GM12878 (cell line): Measurements from ENCODE around the gene C8B. TPM values are rescaled to one million over a fixed set of nuclear protein-coding genes. Genes with fewer than 3 reads are reported as not detected.

Experiments used
- ATF7 ChIP-seq: fragments of 450-650 bp; IDR thresholded peaks from 2 replicates; pipeline ENCODE4 v1.6.1; 2016; ENCODE audit warnings: low read depth, mild to moderate bottlenecking
- BCLAF1 ChIP-seq: fragments of 450-650 bp; IDR thresholded peaks from 2 replicates; pipeline ENCODE4 v1.6.1; 2017; ENCODE audit warnings: antibody characterized with exemption, mild to moderate bottlenecking, moderate library complexity
- E2F4 ChIP-seq: IDR thresholded peaks from 2 replicates; pipeline ENCODE4 v1.6.1; 2012; ENCODE audit warnings: low read depth, low read length, improper control_type of control experiment
- EGR1 ChIP-seq, 2 experiments: IDR thresholded peaks; 1 replicate in 1 of 2; 2 replicates in 1 of 2; pipeline ENCODE4 v1.6.1; 2011 to 2012; ENCODE audit warnings: low read depth in 2 of 2, low read length in 2 of 2, borderline replicate concordance in 1 of 2, mild to moderate bottlenecking in 1 of 2, moderate library complexity in 1 of 2
- IKZF1 ChIP-seq: fragments of 450-650 bp; conservative IDR thresholded peaks from 2 replicates; pipeline ENCODE4 v1.6.1; 2017; ENCODE audit warnings: antibody characterized with exemption, mild to moderate bottlenecking
- MYB ChIP-seq: fragments of 150-350 bp; IDR thresholded peaks from 2 replicates; pipeline ENCODE4 v1.6.1; 2014; ENCODE audit warnings: mild to moderate bottlenecking, low read depth, low read length, borderline replicate concordance
- NBN ChIP-seq: fragments of 450-650 bp; IDR thresholded peaks from 2 replicates; pipeline ENCODE4 v1.6.1; 2016
- ZNF687 ChIP-seq: fragments of 450-650 bp; IDR thresholded peaks from 2 replicates; pipeline ENCODE4 v1.6.1; 2017; ENCODE audit warnings: mild to moderate bottlenecking, moderate library complexity
- polyA plus RNA-seq, 11 experiments: library from polyadenylated mRNA; depleted of rRNA in 4 of 11; unstranded in 6 of 11; stranded (reverse) in 5 of 11; fragments of >200 nt; fragmentation: Nextera tagmentation in 4 of 11; fragmentation: Illumina TruSeq in 1 of 11; extraction: Ambion mirVana in 4 of 11; extraction: Trizol in 1 of 11; gene quantifications; 1 replicate in 1 of 11; 2 replicates in 10 of 11; pipeline versions ENCODE4 v1.2.1 to v1.2.3, GENCODE V29; 2011 to 2016; ENCODE audit warnings: inconsistent platforms in 2 of 11, missing spikeins in 2 of 11, low read depth in 1 of 11
- total RNA-seq, 4 experiments: library from RNA; depleted of rRNA in 3 of 4; stranded (reverse); fragments of >200 nt in 3 of 4; fragmentation: Illumina TruSeq in 1 of 4; extraction: Trizol in 1 of 4; gene quantifications; 2 replicates each; pipeline versions ENCODE4 v1.2.1 to v1.2.3, GENCODE V29; 2013 to 2021

C8B gene
- total and polyA plus RNA-seq, 10 of the 15 experiments (the other 5 are each of a cell fraction or from before 2014, with no cell fraction given) = not detected

GRCh38 chr1:56931686-56932085 lies 34.1 kb downstream of the C8B start (continued):
- TF ChIP-seq ZNF687 (no peak), BCLAF1 (no peak), MYB (no peak), NBN (no peak), IKZF1 (no peak), ATF7 (no peak), E2F4 (no peak), EGR1 (IDR thresholded peaks at IDR 0.05; ENCODE audit: borderline replicate concordance in 1 of 2, low read depth in 2 of 2, low read length in 2 of 2) (no peak)
